GM10266 (cell line): ENCODE results near the gene CALD1.

ENCODE experiments used
- DNase-seq: peaks from one replicate; pipeline ENCODE4 v3.0.0; 2012; ENCODE audit errors: extremely low spot score
- TF ChIP-seq, protein P1 (sequence below): IDR thresholded peaks from 2 replicates; pipeline ENCODE4 v1.5.1; 2012; ENCODE audit warnings: mild to moderate bottlenecking, low read depth; ENCODE audit not compliant: control insufficient read depth, insufficient read depth; ENCODE audit errors: missing control alignments

The CALD1 gene

DNA sequence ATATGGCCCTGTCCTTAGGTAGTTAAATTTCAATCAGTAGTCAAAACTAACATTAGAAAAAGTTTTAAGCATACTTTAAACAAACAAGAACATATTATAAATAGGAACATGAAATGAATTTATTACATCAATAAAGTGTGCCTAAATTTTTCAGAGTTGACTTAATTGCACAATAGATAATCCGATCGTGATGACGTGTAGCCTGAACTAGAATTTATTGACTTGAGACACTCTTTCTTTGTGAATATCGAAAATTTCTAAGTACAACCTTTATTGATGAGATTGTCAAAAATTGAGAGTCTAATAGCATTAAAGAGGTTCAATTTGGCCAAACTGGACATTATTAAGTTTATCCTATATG is 56.0 kb downstream of the CALD1 start:
- TF ChIP-seq, protein P1, sequence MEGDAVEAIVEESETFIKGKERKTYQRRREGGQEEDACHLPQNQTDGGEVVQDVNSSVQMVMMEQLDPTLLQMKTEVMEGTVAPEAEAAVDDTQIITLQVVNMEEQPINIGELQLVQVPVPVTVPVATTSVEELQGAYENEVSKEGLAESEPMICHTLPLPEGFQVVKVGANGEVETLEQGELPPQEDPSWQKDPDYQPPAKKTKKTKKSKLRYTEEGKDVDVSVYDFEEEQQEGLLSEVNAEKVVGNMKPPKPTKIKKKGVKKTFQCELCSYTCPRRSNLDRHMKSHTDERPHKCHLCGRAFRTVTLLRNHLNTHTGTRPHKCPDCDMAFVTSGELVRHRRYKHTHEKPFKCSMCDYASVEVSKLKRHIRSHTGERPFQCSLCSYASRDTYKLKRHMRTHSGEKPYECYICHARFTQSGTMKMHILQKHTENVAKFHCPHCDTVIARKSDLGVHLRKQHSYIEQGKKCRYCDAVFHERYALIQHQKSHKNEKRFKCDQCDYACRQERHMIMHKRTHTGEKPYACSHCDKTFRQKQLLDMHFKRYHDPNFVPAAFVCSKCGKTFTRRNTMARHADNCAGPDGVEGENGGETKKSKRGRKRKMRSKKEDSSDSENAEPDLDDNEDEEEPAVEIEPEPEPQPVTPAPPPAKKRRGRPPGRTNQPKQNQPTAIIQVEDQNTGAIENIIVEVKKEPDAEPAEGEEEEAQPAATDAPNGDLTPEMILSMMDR, result no peak
- DNase-seq, result no peak

DNA sequence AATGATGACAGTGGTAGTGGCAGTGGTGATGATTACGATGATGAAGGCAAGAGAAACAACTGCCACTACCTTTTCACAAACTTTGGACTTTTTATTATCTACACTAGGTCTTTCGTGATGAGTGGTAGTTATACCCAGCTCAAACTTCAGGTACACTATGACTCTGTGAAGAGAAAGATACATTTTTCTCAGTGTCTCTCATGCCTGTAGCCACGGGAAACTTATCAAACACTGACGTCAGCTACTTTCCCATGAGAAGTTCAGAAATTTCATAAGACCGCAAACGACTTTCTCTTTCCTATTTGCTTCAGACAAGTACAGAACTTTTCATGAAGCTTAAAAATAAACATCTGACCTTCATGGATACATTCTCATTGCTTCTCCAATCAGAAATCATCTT is 57.0 kb downstream of the CALD1 start:
- DNase-seq, result peak; percentile 8
- TF ChIP-seq, protein P1, result no peak

DNA sequence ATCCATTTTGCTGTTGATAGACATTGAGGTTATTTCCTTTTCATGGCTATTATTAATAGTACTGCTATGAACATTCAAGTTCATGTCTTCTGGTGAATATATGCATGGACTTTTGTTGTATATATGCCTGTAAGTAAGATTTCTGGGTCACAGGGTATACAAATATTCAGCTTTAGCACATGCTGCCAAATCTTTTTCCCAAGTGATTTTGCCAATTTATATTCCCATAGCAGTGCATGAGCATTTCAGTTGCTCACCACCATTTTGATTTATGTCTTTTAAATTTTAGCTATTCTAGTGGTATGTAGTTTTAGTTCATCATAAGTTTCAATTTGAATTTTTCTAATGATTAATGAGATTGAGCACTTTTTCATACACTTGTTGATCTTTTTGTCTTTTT is 59.9 kb downstream of the CALD1 start:
- TF ChIP-seq, protein P1, result no peak
- no peak for DNase-seq

DNA sequence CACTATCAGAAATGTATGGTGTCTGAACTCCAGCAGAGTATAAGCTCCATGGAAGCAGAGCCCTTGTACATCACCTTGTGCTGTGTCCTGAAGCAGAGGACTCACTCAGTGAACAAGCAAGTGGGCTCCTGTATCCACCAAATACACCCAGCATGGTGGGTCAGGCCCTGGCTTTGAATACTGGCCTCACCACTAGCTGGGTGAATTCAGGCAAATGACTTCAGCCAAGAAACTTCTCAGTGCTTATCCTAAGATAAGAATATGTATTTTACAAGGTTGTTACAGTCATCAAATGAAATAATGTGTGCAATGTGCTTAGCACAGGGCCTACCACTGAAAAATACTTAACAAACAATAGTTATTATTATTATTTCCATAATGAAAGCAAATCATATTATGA is 62.6 kb downstream of the CALD1 start:
- TF ChIP-seq, protein P1, result no peak
- no peak for DNase-seq

DNA sequence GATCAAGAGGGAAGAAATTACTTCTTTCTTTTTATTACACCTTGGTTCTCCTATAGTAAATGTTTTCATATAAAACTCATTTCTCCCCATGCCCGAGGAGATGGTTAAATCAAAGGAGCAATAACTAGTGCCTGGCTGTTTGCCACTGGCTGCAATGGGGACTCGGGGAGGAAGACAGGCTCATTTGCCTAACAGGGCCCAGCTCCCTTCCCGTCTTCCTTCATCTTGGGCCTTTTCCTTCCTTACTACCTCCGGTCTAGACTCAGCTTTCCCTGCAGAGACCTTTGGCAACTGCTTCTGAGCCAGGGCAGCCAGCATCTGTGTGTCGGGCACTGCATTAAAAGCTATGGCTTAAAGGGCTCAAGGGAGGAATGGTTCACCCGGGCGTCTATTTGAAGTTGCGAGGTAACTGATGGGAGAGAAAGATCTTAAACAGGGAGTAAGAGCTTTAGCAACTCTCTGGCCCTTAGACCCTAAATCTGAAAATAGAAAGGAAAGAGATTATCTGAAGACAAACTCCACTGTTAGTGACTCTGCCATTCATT is 63.5 kb downstream of the CALD1 start:
- TF ChIP-seq, protein P1, result no peak
- no peak for DNase-seq

DNA sequence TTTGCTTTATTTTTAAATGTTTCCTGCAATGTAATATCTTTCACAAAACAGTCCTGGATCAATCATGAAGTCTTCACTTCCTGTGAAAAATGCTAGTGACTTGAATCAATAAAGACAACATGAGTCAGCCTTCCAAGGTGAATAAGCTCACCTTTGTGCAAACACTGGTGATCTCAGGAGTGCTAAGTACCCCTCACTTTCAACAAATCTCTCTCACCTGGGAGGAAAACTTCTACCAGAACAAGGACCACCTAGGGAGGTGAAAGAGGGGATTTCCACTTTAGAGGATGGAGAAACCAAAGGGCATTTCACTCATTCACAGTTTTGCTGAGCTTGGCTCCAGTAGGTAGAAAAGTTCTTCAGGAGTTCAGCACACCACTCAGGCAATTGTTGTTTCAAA is 64.8 kb downstream of the CALD1 start:
- TF ChIP-seq, protein P1, result no peak
- no peak for DNase-seq

DNA sequence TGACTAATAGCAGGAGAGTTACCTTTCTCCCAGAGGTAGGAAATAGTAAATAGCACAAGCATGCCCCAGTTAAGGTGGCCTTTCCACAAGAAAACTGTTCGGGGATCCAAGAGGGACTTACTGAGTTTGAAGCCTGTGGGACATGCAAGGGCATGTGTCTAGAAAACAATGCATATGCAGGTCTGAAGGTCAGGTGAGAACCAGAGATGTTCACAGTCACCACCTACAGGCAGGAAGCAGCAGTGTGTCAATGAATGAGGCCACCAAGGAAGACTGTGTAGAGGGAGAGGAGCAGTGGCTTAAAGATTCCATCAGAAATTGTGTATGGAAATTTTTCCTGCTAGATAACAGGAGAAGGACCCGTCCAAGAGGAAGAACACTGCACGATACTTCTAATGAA is 66.0 kb downstream of the CALD1 start:
- DNase-seq, result peak; percentile 32
- TF ChIP-seq, protein P1, result peak; percentile 46
